22Rv1 (cell line): ENCODE data around the gene PPP1CB.

ENCODE experiments used
- H3K27ac ChIP-seq: fragments of 450-650 bp; 2 replicates; pipeline ENCODE4 v1.5.1; 2017
- CTCF ChIP-seq: fragments of 450-650 bp; IDR thresholded peaks from 2 replicates; pipeline ENCODE4 v1.5.1; 2017; ENCODE audit warnings: mild to moderate bottlenecking
- ZFX ChIP-seq: fragments of 450-650 bp; IDR thresholded peaks from 2 replicates; pipeline ENCODE4 v1.6.1; 2017; ENCODE audit warnings: antibody characterized with exemption, borderline replicate concordance

The PPP1CB gene

GRCh38 chr2:28764909-28765711, 13.5 kb downstream of the PPP1CB start:
- TF ChIP-seq CTCF (no peak), ZFX (no peak)

GRCh38 chr2:28766070-28766469, 14.4 kb downstream of the PPP1CB start:
- no peak for TF ChIP-seq ZFX
- TF ChIP-seq CTCF, result no peak
- H3K27ac ChIP-seq, result no peak overlapping the region

More at GRCh38 chr2:28764909-28765711, 13.5 kb downstream of the PPP1CB start:
- no peak overlapping the region for H3K27ac ChIP-seq

GRCh38 chr2:28767337-28767736, 15.7 kb downstream of the PPP1CB start:
- TF ChIP-seq ZFX (no peak), CTCF (no peak)
- no peak overlapping the region for H3K27ac ChIP-seq

GRCh38 chr2:28768422-28768821, 16.8 kb downstream of the PPP1CB start:
- TF ChIP-seq ZFX (no peak), CTCF (no peak)
- no peak overlapping the region for H3K27ac ChIP-seq

- H3K27ac ChIP-seq, result no peak overlapping the region
- TF ChIP-seq CTCF (no peak), ZFX (no peak)
Observed at GRCh38 chr2:28768952-28769351, 17.3 kb downstream of the PPP1CB start.

- no peak overlapping the region for H3K27ac ChIP-seq
- TF ChIP-seq CTCF, result no peak
- TF ChIP-seq ZFX, result no peak
Observed at GRCh38 chr2:28772351-28772750, 20.7 kb downstream of the PPP1CB start.

- TF ChIP-seq CTCF (no peak), ZFX (no peak)
- H3K27ac ChIP-seq, result no peak overlapping the region
Observed at GRCh38 chr2:28776471-28776870, 24.8 kb downstream of the PPP1CB start.
